HepG2 (cell line): ENCODE data around the gene DNAAF8. TPM values are rescaled to one million over a fixed set of nuclear protein-coding genes. Genes with fewer than 3 reads are reported as not detected.

Experiments
- ATAC-seq: fragments of 200-7000 bp; cut with Tn5 transposase; 3 replicates; pipeline ENCODE4 v1.9.1; 2020; ENCODE audit warnings: mild to moderate bottlenecking, moderate library complexity
- BruUV-seq: library from RNA; stranded (reverse); fragments of 400-500 nt; replicated peaks from 2 replicates; lab custom pipeline; 2021; lab: Mats Ljungman, UMichigan
- CTCF ChIA-PET: fragments of 300-600 bp; formaldehyde crosslinking; extraction: SDS; loops from one replicate; lab custom pipeline; 2021; ENCODE audit warnings: low total read pairs, inconsistent platforms, low intra/inter-chr PET ratio; lab: Yijun Ruan, JAX
- POLR2A ChIA-PET: fragments of 350-600 bp; sonication (Branson Sonifier 250); formaldehyde crosslinking; loops from one replicate; lab custom pipeline; 2020; ENCODE audit warnings: antibody characterized with exemption, inconsistent platforms; lab: Yijun Ruan, JAX
- DNase-seq: peaks from one replicate; pipeline ENCODE4 v3.0.0-alpha.2; 2015; ENCODE audit warnings: low spot score
- FAIRE-seq: peaks from 3 replicates; lab custom pipeline; 2011; peaks lifted over from hg19 to GRCh38; lab: Jason Lieb, UNC
- H2AFZ ChIP-seq: one replicate; pipeline ENCODE4 v1.6.1; 2011; ENCODE audit warnings: low read length, inconsistent platforms
- H3K27ac ChIP-seq: fragments of 300-600 bp; 3 replicates; pipeline ENCODE4 v1.8.0; 2011; ENCODE audit warnings: mixed run types, mild to moderate bottlenecking, mixed read lengths, low read length, inconsistent platforms; ENCODE audit not compliant: insufficient read depth; ENCODE audit errors: extremely low read length
- H3K27me3 ChIP-seq, 2 experiments: fragments of 200-600 bp in 1 of 2; 2 replicates in 1 of 2; 3 replicates in 1 of 2; pipeline versions ENCODE4 v1.6.0 to v1.8.0; 2011; ENCODE audit warnings: low read length in 2 of 2, mild to moderate bottlenecking in 2 of 2, moderate library complexity in 2 of 2, inconsistent platforms in 1 of 2; ENCODE audit not compliant: insufficient read depth in 2 of 2, control insufficient read depth in 1 of 2
- H3K36me3 ChIP-seq, 2 experiments: fragments of 200-600 bp in 1 of 2; replicated peaks in 1 of 2; 2 replicates in 1 of 2; 3 replicates in 1 of 2; pipeline versions ENCODE4 v1.5.1 to v1.8.0; 2011; ENCODE audit warnings: low read length in 2 of 2, inconsistent platforms in 1 of 2; ENCODE audit not compliant: insufficient read depth in 2 of 2, control insufficient read depth in 1 of 2
- H3K4me1 ChIP-seq: 2 replicates; pipeline ENCODE4 v1.5.1; 2012; ENCODE audit warnings: low read length, inconsistent platforms; ENCODE audit not compliant: insufficient read depth
- H3K4me2 ChIP-seq: 2 replicates; pipeline ENCODE4 v1.6.0; 2011; ENCODE audit warnings: low read depth, low read length, inconsistent platforms
- H3K4me3 ChIP-seq, 3 experiments: fragments of 200-600 bp in 1 of 3; sonication (generic), shearing (Covaris generic) in 1 of 3; replicated peaks in 1 of 3; 2 replicates each; pipeline ENCODE4 v1.5.1; 2011 to 2016; ENCODE audit warnings: low read length in 3 of 3, inconsistent platforms in 2 of 3, low read depth in 2 of 3, mild to moderate bottlenecking in 2 of 3, control low read depth in 1 of 3, mixed read lengths in 1 of 3; ENCODE audit not compliant: insufficient read depth in 1 of 3
- H3K79me2 ChIP-seq: one replicate; pipeline ENCODE4 v1.6.1; 2011; ENCODE audit warnings: low read length, inconsistent platforms; ENCODE audit not compliant: insufficient read depth
- H3K9ac ChIP-seq: 2 replicates; pipeline ENCODE4 v1.6.0; 2011; ENCODE audit warnings: mild to moderate bottlenecking, low read depth, low read length, inconsistent platforms; ENCODE audit not compliant: insufficient read depth
- H3K9me3 ChIP-seq: 2 replicates; pipeline ENCODE4 v1.5.1; 2012; ENCODE audit warnings: mild to moderate bottlenecking, low read length
- H4K20me1 ChIP-seq: 2 replicates; pipeline ENCODE4 v1.6.0; 2011; ENCODE audit warnings: inconsistent platforms, mild to moderate bottlenecking, low read length, moderate library complexity; ENCODE audit not compliant: insufficient read depth
- AGO2 ChIP-seq: fragments of 200-400 bp; formaldehyde crosslinking; optimal IDR thresholded peaks from 2 replicates; pipeline ENCODE3; 2017; ENCODE audit warnings: mild to moderate bottlenecking, low read depth, low read length, moderate library complexity
- ARHGAP35 ChIP-seq: sonication (generic); formaldehyde crosslinking; IDR thresholded peaks from 2 replicates; pipeline ENCODE4 v1.9.0; 2022; ENCODE audit warnings: mild to moderate bottlenecking, inconsistent platforms, moderate library complexity, missing genetic modification reagents, borderline replicate concordance
- HNRNPL ChIP-seq: fragments of 200-400 bp; formaldehyde crosslinking; IDR thresholded peaks from 2 replicates; pipeline ENCODE4 v1.6.1; 2017; ENCODE audit warnings: mild to moderate bottlenecking, low read depth, low read length
- HOXA3 ChIP-seq: sonication (generic); formaldehyde crosslinking; IDR thresholded peaks from 2 replicates; pipeline ENCODE4 v1.5.0; 2020; ENCODE audit warnings: missing genetic modification reagents
- NFE2L2 ChIP-seq: fragments of 150-350 bp; IDR thresholded peaks from 2 replicates; pipeline ENCODE4 v1.6.1; 2014; ENCODE audit warnings: low read length
- NFRKB ChIP-seq: fragments of 450-650 bp; IDR thresholded peaks from 2 replicates; pipeline ENCODE4 v1.6.1; 2017
- POLR2A ChIP-seq, 2 experiments: IDR thresholded peaks; 2 replicates each; pipeline ENCODE4 v1.6.1; 2011; ENCODE audit warnings: low read depth in 2 of 2, low read length in 2 of 2, mild to moderate bottlenecking in 1 of 2, moderate library complexity in 1 of 2; ENCODE audit not compliant: insufficient read depth in 1 of 2
- RAD51 ChIP-seq: fragments of 450-650 bp; IDR thresholded peaks from 2 replicates; pipeline ENCODE4 v1.6.1; 2016; ENCODE audit warnings: borderline replicate concordance
- RBM22 ChIP-seq: fragments of 200-400 bp; formaldehyde crosslinking; optimal IDR thresholded peaks from 2 replicates; pipeline ENCODE3; 2017; ENCODE audit warnings: mild to moderate bottlenecking, low read length, moderate library complexity
- TRIM22 ChIP-seq: fragments of 450-650 bp; IDR thresholded peaks from 2 replicates; pipeline ENCODE4 v1.6.1; 2017
- ZNF543 ChIP-seq: sonication (generic); formaldehyde crosslinking; IDR thresholded peaks from 2 replicates; pipeline ENCODE4 v1.4.0; 2020; ENCODE audit warnings: mild to moderate bottlenecking, missing genetic modification reagents
- ZNF816 ChIP-seq: sonication (generic); formaldehyde crosslinking; IDR thresholded peaks from 2 replicates; pipeline ENCODE4 v1.8.0; 2022; ENCODE audit warnings: missing genetic modification reagents, mild to moderate bottlenecking, borderline replicate concordance
- WGBS: methylation state at CpG from one replicate; pipeline ENCODE4 v1.1.6; 2017; ENCODE audit warnings: low lambda C conversion rate; 5-methylcytosine and 5-hydroxymethylcytosine counted together
- in situ Hi-C: cut with HindIII; loops from 2 replicates; pipeline ENCODE4 v1.10.0; 2017; ENCODE audit warnings: low pct_unique_long_range_greater_than_20kb; ENCODE audit not compliant: extremely low pct_ligation_motif_present
- intact Hi-C: fragments of 100-400 bp; cut with micrococcal nuclease; formaldehyde crosslinking; loops from one replicate; pipeline ENCODE4 v1.10.0; 2022; ENCODE audit not compliant: unreplicated experiment
- polyA plus RNA-seq, 8 experiments: library from polyadenylated mRNA; depleted of rRNA in 3 of 8; stranded (reverse) in 7 of 8; unstranded in 1 of 8; fragments of >200 nt; fragmentation: Illumina TruSeq in 4 of 8; extraction: Trizol in 4 of 8; gene quantifications; 2 replicates each; pipeline versions ENCODE4 v1.2.1 to v1.2.3, GENCODE V29; 2011 to 2016; ENCODE audit warnings: low read depth in 4 of 8, missing spikeins in 1 of 8, mixed read lengths in 1 of 8; ENCODE audit not compliant: insufficient read depth in 1 of 8
- total RNA-seq, 5 experiments: library from RNA; depleted of rRNA; stranded (reverse); fragments of >200 nt; fragmentation: Illumina TruSeq; extraction: Trizol; gene quantifications; 2 replicates each; pipeline ENCODE4 v1.2.3, GENCODE V29; 2016; ENCODE audit warnings: low read depth in 1 of 5
- TF ChIP-seq, protein P1 (sequence below): fragments of 450-650 bp; IDR thresholded peaks from 2 replicates; pipeline ENCODE4 v1.6.1; 2016
- TF ChIP-seq, protein P2 (sequence below): sonication (generic); formaldehyde crosslinking; IDR thresholded peaks from 2 replicates; pipeline ENCODE4 v1.4.0; 2020; ENCODE audit warnings: missing genetic modification reagents, mild to moderate bottlenecking, borderline replicate concordance

The DNAAF8 gene
- total and polyA plus RNA-seq, 2 of the 13 experiments (the other 11 are each of a cell fraction or from before 2014, with no cell fraction given) = 0.44 TPM; not detected in 1

- H3K27ac ChIP-seq = no peak overlapping the region
- peaks cover 22% of the 10 kb centered on the region for H3K4me1 ChIP-seq
- WGBS = 91% methylated on average over 14 of the region's 19 CpGs
- H3K9me3 ChIP-seq = no peaks in the 10 kb centered on the region
- no peak overlapping the region for H2AFZ ChIP-seq
- in situ Hi-C loops = no loop called here
- FAIRE-seq = no peak
- H4K20me1 ChIP-seq = no peaks in the 10 kb centered on the region
- no peak overlapping the region for H3K9ac ChIP-seq
- ChIA-PET POLR2A (no interaction called here), CTCF (no interaction called here)
- peak; percentile 80 for TF ChIP-seq RBM22
- peak in 1 of 2 experiments; percentile 38; a peak in 1 of 4 replicates for TF ChIP-seq POLR2A (IDR thresholded peaks at IDR 0.05; ENCODE audit: insufficient read depth in 1 of 2, low read depth in 2 of 2, low read length in 2 of 2)
- TF ChIP-seq RAD51 = no peak
- TF ChIP-seq, all 625 proteins: peak for 2
- no TSS peak for BruUV-seq
- DNase-seq (no peak), ATAC-seq (no peak)
- peaks cover 15 to 19% of the 10 kb centered on the region in 2 experiments for H3K36me3 ChIP-seq
- intact Hi-C loops = no loop called here
- no peaks in the 10 kb centered on the region for H3K27me3 ChIP-seq
- no peak overlapping the region for H3K4me3 ChIP-seq
- peaks cover 3% of the 10 kb centered on the region for H3K79me2 ChIP-seq
- H3K4me2 ChIP-seq = no peak overlapping the region
Observed at GRCh38 chr16:4690946-4691665, 43.2 kb upstream of the DNAAF8 start.

- ATAC-seq (no peak), FAIRE-seq (no peak), DNase-seq (no peak)
- Histone ChIP-seq H2AFZ (no peak overlapping the region), H3K36me3 (peaks cover 10 to 20% of the 10 kb centered on the region in 2 experiments), H3K9me3 (no peaks in the 10 kb centered on the region), H3K4me1 (peaks cover 24% of the 10 kb centered on the region), H3K4me2 (peak overlapping the region; percentile 98; the same call in 1 of the 2 replicates), H3K27me3 (no peaks in the 10 kb centered on the region), H4K20me1 (no peaks in the 10 kb centered on the region), H3K27ac (no peak overlapping the region), H3K4me3 (peak overlapping the region in 1 of 3 experiments; percentile 96; a peak in 1 of 6 replicates), H3K79me2 (peaks cover 3% of the 10 kb centered on the region), H3K9ac (no peak overlapping the region)
- 100% methylated on average over 5 of the region's 20 CpGs for WGBS
- ChIA-PET POLR2A (no interaction called here), CTCF (no interaction called here)
- in situ Hi-C loops (no loop called here), intact Hi-C loops (no loop called here)
- no TSS peak for BruUV-seq
- TF ChIP-seq NFRKB (no peak), ARHGAP35 (CRISPR knock-in tag) (no peak), HNRNPL (0 out of 2 replicates have a peak, but pooled peaks have one; percentile 37), ZNF543 (CRISPR knock-in tag) (no peak), ZNF816 (CRISPR knock-in tag) (no peak), HOXA3 (CRISPR knock-in tag) (no peak), AGO2 (peak; percentile 92), TRIM22 (no peak), NFE2L2 (no peak)
- TF ChIP-seq, protein P1, sequence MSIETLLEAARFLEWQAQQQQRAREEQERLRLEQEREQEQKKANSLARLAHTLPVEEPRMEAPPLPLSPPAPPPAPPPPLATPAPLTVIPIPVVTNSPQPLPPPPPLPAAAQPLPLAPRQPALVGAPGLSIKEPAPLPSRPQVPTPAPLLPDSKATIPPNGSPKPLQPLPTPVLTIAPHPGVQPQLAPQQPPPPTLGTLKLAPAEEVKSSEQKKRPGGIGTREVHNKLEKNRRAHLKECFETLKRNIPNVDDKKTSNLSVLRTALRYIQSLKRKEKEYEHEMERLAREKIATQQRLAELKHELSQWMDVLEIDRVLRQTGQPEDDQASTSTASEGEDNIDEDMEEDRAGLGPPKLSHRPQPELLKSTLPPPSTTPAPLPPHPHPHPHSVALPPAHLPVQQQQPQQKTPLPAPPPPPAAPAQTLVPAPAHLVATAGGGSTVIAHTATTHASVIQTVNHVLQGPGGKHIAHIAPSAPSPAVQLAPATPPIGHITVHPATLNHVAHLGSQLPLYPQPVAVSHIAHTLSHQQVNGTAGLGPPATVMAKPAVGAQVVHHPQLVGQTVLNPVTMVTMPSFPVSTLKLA = no peak
- TF ChIP-seq, protein P2, sequence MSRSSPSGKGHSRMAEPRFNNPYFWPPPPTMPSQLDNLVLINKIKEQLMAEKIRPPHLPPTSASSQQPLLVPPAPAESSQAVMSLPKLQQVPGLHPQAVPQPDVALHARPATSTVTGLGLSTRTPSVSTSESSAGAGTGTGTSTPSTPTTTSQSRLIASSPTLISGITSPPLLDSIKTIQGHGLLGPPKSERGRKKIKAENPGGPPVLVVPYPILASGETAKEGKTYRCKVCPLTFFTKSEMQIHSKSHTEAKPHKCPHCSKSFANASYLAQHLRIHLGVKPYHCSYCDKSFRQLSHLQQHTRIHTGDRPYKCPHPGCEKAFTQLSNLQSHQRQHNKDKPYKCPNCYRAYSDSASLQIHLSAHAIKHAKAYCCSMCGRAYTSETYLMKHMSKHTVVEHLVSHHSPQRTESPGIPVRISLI = no peak
Observed at GRCh38 chr16:4691666-4692412, 42.5 kb upstream of the DNAAF8 start.
